Endometrial microvascular endothelial cells (primary cell): ENCODE results near the gene KIAA1191. TPM values are rescaled to one million over a fixed set of nuclear protein-coding genes. Genes with fewer than 3 reads are reported as not detected.
"Not testable (repeated sequence)": the region's sequence is repeated elsewhere in the genome, so short reads cannot be mapped to it uniquely, and the experiment has no call there.

Source experiments
- in situ Hi-C: cut with HindIII; loops from 2 replicates; pipeline ENCODE4 v1.10.0; 2017; ENCODE audit warnings: low sequenced_read_pairs, low pct_unique_long_range_greater_than_20kb; ENCODE audit errors: inconsistent ontology term
- total RNA-seq: library from RNA; depleted of rRNA; stranded (reverse); fragments of >200 nt; gene quantifications from one replicate; pipeline ENCODE4 v1.2.3, GENCODE V29; 2015; ENCODE audit errors: inconsistent ontology term

KIAA1191 gene
- total RNA-seq = 121 TPM

- in situ Hi-C loops = no loop called here
Measured at GRCh38 chr5:176361437-176362232, at the start of gene KIAA1191. KIAA1191 (minus strand) TSS chr5:176361764; CDS start chr5:176359508, 2,256 bp downstream.

- in situ Hi-C loops = no loop called here
Measured at GRCh38 chr5:176410486-176411180, 49.1 kb upstream of the KIAA1191 start.

- in situ Hi-C loops = no loop called here
Measured at GRCh38 chr5:176409765-176410164, 48.2 kb upstream of the KIAA1191 start.

GRCh38 chr5:176408590-176408989 lies 47.0 kb upstream of the KIAA1191 start:
- in situ Hi-C loops = no loop called here

GRCh38 chr5:176408252-176408573 lies 46.6 kb upstream of the KIAA1191 start:
- in situ Hi-C loops = not testable (repeated sequence)

- in situ Hi-C loops = no loop called here
Measured at GRCh38 chr5:176407456-176408251, 46.1 kb upstream of the KIAA1191 start.

GRCh38 chr5:176406436-176407052 lies 45.0 kb upstream of the KIAA1191 start:
- in situ Hi-C loops = no loop called here

GRCh38 chr5:176405656-176406435 lies 44.3 kb upstream of the KIAA1191 start:
- in situ Hi-C loops = no loop called here

GRCh38 chr5:176401281-176402205 lies 40.0 kb upstream of the KIAA1191 start:
- in situ Hi-C loops = no loop called here

GRCh38 chr5:176400382-176401156 lies 39.0 kb upstream of the KIAA1191 start:
- in situ Hi-C loops = no loop called here

- in situ Hi-C loops = no loop called here
Measured at GRCh38 chr5:176397736-176398420, 36.3 kb upstream of the KIAA1191 start.

- in situ Hi-C loops = no loop called here
Measured at GRCh38 chr5:176396330-176396729, 34.8 kb upstream of the KIAA1191 start.

- in situ Hi-C loops = no loop called here
Measured at GRCh38 chr5:176394881-176395675, 33.5 kb upstream of the KIAA1191 start.

GRCh38 chr5:176394096-176394495 lies 32.5 kb upstream of the KIAA1191 start:
- in situ Hi-C loops = no loop called here

GRCh38 chr5:176392526-176392925 lies 31.0 kb upstream of the KIAA1191 start:
- in situ Hi-C loops = no loop called here
